DMS114 treated with DMSO at 0.1 percent for 48 hours (cell line): ENCODE results near the gene MRPL39.

Source experiments
- DNase-seq: peaks from one replicate; lab custom pipeline; 2025; ENCODE audit not compliant: unreplicated experiment; lab: John Stamatoyannopoulos, UW

MRPL39 gene

DNA sequence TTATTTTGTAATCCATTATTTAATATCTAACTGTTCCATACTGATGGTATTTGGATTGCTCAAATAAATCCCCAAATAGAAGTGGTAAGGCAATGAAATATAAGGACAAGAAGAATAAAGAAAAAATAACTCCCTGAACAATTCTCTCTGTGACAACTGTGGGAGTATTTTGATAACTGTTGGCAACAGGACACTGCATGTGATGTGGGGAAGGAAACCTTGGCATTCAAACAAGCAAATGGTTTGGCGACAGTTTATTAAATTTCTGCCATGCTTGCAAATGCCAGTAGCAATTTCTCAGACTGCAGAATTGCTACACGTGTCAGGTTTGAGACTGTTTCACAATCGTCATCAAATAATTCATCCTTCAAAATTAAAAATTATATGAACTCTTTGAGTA, 8.6 kb upstream of the MRPL39 start:
- no peak for DNase-seq

DNA sequence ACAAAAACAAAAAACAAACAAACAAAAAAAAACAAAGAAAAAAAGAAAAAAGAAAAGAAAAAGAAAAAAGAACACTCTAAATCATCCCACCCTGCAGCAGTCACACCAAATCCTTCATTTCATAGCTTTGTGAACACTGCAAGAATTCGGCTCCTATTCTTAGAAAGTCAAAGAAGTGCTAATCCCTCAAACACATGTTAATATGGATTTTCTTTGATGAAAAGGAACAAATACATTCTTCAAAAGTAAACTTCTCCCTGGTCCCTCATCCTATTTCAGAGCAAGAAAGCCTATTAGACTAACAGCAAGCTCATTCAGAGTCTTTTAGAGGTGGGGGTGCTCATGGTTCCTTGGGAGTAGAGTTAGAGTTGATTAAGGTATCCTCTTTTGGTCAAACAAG, 7.2 kb upstream of the MRPL39 start:
- no peak for DNase-seq

DNA sequence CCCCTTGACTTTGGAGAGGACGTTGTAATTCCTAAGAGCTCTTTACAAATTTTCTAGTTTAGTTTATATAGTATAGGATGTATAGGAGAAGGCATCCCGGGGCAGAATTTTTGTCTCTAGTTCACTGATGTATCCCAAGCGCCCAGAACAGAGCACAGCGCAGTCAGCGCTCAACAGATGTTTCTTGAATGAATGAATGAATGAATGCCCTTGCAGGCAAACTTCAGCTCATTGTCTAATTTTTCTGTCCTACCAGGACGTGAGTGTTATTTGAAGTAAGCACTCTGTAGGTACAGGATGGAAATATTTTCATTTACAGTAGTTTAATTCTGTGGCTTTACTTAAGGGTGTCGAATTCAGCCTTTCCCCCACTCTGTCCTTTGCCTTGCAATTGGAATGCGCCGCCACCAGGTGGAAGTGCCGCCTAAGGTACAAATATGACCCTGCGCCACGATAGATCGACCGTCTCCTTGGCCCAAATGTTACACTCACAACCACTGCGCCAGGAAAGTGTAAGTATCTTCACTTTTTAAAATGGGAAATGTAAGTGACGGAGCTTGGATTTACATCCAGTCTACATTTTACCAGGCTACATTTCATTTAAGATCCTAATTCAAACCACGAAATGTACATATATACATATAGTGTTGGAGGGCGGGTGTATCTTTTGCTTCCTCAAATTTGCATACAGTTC, 910 bp upstream of the MRPL39 start:
- peak; percentile 52 for DNase-seq

DNA sequence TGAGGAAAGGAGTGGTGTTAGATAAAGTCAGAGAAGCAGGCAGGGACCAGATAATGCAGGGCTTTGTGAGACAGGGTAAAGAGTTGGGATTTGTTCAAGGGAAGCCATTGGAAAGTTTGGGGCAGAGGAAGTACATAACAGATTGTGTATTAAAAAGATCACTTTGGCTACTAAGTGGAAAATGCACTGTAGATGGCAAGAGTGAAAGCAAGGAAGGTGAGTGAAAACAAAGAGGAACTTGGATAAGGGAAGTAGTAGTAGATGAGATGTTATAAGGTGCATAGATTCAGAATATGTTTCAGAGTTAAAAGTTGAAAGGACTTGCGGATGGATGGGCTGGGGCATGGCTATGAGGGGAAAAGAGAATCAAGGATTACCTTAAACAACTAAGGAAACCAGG, 17.4 kb downstream of the MRPL39 start:
- DNase-seq = no peak

DNA sequence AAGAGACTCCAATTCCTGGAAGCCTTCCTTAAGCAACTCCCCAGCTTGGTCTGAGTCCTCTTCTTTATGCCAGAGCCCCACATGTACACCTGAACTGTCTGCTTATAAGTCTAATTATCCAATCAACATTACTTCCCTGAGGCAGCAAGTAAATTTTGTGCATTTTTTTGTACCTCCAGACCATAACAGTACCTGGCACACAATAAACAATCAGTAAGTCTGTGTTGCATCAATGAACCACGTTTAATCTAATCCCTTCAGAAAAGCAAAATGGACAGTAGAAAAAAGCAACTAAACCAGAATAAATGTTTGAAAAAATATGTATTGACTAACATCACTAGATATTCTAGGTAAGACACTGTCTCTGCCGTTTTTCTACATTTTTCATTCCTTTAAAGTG, 20.5 kb downstream of the MRPL39 start:
- DNase-seq = no peak

DNA sequence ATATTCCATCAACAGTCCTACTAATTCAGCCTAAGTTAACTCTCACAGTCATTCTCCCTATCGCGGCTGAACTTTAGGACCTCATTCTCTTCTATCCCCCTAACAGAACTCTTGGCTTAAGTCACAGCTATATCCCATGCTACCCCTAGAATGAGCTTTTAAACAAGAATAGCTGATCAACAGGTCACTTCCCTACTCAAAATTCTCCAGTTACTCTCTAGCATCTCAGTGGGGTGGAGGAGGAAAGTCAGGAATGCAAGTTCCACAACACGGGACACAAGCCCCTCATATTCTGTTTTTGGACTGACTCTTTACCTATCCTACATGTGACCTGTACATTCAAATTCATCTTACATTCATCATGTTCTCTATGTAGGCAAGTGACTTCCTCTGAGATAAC, 21.0 kb downstream of the MRPL39 start:
- DNase-seq = no peak

DNA sequence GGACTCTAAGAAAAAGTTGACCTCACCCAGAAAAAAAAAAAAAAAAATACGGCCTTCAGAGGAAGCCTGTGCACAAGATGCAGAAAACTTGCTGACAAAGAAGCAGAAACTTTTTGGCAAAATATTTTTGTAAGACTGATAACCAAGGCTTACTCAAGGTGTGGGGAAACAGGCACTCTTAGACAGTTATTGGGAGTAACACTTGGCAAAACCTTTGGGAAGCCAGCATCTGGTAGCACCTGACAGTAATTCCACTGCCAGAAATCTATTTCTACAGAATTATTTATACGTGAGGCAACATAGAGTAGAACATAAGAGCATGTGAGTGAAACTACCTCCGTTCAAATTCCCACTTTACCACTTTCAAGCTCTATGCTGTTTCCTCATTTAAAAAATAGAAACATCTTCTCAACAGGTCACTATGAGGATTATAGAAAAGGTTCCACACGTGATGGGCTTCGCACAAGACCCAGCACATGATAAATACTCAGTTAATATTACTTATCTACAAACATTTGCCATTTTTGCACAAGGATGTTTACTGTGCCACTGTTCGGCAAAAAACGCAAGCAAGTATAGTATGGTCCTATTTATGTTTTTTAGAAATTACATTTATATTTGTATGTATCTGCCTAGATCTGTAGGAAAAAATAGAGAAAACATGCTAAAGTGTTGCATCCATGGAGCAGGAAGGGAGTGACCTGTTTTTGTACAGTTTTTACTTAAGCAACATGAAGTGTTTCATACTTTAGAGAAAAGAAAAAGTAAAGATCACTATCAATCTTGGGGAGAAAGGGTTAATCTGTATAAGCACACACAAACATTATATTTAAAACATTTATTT, 22.2 kb downstream of the MRPL39 start:
- no peak for DNase-seq

DNA sequence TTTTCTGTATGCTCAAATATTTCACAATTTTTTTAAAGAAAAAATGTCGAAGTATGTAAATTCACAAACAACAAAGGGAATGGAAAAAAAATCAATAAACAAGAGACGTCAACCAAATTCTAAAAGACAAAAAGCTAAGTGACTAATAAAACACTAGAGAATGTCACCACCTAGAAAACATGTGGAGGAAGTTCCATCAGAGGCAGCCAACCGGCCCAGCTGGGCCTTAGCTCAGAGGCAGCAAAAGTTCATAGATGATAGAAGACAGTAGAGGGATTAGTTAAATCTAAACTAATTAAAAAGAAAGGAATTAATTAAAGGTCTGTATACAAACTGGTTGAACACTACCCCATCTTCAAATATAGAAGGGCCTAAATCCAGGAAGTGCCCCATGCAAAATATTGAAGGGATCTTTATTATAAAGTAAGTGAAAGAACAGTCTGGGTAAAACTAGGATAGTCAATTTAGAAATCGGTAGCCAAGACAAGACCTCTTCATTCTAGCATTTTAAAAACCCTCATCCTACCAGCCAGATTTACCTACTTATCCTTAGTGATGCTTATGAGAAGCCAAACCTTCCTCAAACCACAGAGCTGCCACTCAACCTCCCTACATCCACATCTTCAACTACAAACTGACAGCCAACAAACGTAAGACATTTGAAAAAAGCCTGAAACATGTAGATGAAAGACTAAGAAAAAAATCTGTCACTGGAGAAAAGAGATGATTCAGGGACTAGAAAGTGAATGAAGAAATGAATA, 23.7 kb downstream of the MRPL39 start:
- no peak for DNase-seq

DNA sequence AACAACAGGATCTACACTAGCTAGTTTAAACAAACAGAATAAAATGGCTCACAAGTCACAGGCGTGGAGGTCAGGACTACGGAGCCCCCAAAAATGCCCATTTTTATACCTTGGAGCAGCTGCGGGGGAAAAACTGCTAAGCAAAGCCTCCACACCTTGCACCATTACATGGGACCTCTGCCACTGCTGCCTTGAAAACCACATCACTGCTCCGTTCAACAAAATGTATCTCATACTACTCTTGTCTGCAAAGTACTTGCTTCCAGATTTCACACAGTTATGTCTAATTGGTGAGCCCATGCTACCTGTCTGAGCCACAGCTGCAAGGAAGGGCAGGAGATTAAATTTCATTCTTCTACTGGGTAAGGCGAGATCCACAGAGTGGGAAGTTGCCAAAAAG, 24.4 kb downstream of the MRPL39 start:
- DNase-seq = no peak

DNA sequence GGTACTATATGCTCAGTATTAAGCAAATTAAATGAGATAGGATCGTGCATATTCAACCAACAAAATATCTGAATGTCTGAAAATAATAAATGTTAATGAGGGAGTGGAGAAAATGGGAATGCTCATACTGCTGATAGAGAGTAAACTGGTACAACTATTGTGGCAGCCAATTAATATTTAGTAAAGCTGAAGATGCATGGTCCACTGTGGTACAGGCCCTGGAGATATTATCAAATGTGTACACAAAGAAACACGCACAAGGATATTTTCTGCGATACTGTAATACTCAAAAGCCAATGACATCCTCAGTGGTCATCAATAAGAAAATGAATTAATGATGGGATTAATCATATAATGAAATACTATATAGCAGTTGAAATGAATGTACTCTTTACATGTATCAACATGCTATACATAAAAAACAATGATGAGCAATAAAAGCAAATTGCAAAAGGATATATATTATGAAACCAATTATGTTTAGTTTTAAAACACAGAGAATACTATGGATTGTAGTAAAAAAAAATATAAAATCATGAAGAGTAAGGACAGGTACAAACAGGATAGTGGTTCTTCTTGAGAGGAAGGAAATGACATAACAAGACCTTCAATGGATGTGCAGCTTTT, 25.0 kb downstream of the MRPL39 start:
- no peak for DNase-seq

DNA sequence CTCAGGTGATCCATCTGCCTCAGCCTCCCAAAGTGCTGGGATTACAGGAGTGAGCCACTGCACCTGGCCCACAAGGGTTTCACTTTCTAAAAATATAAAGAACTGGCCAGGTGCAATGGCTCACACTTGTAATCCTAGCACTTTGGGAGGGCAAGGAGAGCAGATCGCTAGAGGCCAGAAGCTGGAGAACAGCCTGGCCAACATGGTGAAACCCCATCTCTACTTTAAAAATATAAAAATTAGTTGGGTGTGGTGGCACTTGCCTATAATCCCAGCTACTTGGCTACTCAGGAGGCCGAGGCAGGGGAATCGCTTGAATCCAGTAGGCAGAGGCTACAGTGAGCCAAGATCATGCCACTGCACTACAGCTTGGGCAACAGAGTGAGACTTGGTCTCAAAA, 25.7 kb downstream of the MRPL39 start:
- DNase-seq = no peak

DNA sequence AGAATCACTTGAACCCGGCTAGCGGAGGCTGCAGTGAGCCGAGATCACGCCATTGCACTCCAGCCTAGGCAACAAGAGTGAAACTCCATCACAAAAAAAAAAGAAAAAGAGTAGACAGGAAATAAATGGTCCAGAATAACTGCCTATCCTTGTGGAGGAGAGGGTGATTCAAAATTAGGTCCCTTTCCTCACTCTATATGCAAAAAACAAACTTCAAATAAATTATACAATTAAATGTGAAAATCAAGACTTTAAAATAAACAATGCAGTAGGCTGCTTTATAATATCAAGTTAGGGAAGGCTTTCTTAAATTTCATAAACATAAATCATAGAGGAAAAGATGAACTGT, 26.4 kb downstream of the MRPL39 start:
- no peak for DNase-seq

DNA sequence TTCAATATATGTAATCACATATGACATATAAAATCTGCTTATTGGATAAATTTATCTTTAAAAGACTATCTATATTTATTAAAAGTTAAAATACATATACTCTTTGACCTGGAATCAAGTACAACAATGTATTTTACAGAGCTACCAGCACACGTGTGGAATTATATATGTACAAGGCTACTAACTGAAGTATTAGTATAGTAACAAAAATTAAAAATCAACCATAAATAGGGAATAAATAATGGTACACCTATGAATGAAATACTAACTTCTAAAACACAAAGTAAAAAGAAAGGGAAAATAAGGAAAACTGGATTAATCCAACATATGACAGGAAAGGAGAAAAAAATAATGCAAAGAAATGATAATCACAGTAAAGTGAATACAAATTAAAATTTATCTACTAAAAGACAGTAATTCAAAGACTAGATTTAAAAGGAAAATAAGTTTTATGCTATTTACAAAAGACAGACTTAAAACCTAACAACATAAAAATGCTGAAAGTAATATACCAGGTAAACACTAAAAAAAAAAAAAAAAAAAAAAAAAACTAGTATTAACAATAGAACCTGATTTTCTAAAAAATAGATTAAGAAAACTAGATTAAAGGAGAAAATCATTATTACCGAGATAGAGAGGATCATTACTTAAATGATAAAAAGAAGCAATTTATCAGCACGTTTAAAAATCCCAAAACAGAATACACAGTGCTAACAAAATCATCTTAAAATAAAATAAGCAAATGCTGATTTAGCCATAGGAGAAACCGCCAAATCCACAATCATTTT, 27.9 kb downstream of the MRPL39 start:
- no peak for DNase-seq

DNA sequence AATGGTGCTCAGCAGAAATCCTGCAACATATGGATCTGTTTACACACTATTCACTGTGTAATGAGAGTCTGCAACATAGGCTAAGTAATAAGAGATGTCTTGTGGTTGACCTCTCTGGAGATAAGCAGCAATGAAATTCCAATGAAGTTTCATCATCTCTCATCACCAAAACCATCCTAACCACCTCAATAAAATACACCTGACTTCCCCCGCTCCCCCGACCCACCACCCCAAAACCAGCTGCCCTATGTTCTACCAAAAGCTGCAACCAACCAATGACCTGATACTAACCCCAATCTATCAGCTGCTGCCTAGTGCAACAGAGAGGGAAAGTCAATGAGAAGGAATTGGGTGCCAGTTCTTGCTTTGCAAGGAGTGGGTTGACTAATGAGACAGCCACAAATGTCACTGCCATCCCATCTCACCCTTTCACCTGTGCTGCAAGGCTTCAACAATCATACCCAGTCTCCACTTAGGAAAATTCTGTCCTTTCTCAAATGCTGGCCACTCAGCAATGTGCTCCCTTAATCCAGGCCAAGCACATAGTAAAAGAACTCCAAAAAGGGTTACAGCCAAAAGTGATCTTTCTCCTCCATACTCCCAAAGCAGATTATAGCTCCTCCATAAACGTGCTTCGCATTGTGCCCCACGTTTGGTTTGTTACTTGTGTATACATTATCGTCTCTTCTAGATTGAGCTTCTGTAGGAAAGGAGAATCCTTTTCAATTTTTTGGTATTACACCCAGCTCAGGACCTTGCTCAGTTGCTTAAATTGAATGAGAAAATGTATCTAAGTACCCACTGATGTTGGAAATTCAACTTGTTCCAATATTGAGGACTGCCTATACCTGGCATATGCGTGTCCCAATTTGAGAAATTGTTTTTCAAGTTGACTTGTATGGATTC, 29.0 kb downstream of the MRPL39 start:
- no peak for DNase-seq

DNA sequence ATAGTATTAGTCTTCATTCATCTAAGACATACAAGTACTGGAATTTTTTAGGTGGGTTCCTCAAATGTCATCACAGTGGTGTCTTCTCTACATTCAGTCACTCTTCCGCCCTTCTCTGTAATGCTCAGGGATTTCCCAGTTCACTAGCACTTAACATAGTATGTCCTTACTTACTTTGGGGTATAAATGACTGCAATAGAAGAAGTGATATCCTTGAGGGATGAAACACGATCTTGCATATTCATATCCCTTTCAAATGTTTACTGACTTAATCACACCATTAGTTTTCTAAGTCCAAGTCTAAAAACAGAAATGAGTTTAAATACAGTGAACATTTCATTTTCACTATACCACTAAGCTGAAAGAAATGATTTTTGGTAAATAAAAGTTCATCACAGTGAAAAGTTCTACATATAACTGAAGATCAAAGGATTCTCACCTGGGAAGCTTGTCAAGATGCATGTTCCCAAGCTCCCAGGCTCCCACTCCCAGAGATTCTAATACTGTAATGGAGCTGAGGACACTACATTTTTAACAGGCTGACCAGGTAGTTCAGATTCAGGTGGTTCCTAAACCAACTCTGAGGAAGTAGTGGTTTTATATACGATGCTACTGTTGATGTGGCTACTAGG, 29.7 kb downstream of the MRPL39 start:
- no peak for DNase-seq

DNA sequence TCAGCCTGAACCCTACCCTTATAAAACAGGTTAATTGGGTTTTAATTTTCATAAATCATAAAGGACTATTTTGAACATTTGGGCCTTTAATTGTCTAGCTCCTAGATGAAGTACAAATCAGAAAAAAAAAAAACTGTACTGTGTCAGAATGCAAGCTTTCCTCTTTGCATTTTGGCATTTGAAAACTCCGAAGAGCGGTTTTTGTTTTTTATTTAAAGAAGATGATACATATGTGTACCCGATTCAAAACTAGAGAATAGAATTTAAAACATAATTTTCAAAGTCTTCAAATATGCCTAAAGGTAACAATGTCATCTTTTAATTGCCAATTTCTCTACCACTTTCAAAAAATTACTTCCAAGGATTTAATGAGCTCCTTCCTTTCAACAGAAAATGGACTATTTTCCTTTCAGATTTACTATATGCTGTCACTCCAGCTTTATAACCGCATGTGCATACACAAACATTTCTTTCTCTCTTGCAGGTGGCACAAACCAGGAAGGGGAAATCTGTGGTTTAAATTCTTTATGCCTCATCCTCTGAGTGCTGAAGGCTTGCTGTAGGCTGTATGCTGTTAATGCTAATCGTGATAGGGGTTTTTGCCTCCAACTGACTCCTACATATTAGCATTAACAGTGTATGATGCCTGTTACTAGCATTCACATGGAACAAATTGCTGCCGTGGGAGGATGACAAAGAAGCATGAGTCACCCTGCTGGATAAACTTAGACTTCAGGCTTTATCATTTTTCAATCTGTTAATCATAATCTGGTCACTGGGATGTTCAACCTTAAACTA, 33.7 kb downstream of the MRPL39 start:
- no peak for DNase-seq

DNA sequence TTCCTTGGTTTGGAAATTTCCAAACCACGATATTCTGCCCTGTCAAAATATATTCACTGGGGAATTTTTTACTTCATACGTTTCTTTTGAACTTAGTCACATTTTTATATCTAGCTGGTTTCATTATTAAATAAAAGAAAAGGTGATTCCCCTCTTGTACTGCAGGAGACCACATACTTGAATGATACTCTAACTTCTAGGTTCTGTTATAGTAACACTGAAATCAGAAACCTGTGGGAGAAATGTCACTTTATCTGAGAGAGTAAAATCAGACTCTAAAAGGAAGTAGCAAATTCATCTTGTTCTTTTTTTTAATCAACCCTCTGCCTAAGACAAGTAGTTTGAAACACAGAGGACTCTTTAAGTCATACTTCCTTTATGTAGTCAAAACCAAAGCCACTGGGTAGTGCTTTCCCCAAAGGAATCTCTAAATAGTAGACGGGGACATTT, 34.4 kb downstream of the MRPL39 start:
- DNase-seq = no peak

DNA sequence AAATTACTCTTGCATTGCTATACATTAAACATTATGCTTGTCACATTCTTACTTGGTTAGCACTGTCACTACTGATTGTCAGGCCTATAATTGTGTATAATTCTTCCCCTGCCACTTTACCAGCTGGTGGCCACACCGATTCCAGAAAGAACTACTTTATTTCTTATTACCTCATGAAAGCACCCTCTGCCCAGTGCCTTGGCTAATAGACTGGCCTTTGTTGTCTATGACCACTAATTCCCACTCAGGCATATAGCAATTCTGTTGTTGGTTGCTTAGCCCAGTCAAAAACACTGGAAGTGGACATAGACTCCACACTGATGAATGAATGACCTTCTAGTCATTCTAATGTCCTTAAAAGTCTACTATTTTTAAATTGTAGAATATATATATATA, 35.6 kb downstream of the MRPL39 start:
- no peak for DNase-seq
